Liver (tissue), 9 donors: Measurements from ENCODE around the gene SMIM13. TPM values are rescaled to one million over a fixed set of nuclear protein-coding genes. Genes with fewer than 3 reads are reported as not detected.

ENCODE experiments used
- DNase-seq: peaks from one replicate; pipeline ENCODE4 v3.0.0-alpha.2; 2017; ENCODE audit warnings: low spot score
- H3K27ac ChIP-seq, 2 donors: one replicate each; pipeline ENCODE4 v1.7.0; 2013; ENCODE audit warnings: inconsistent platforms in 2 of 2, low read length in 2 of 2, control low read depth in 1 of 2, low read depth in 1 of 2, mild to moderate bottlenecking in 1 of 2
- H3K27me3 ChIP-seq, 4 donors: one replicate each; pipeline versions ENCODE4 v1.6.1 to v1.7.0; 2013; ENCODE audit warnings: low read length in 3 of 4, inconsistent platforms in 1 of 4, mild to moderate bottlenecking in 1 of 4, moderate library complexity in 1 of 4; ENCODE audit not compliant: control insufficient read depth in 4 of 4, insufficient read depth in 4 of 4
- H3K36me3 ChIP-seq, 4 donors: one replicate each; pipeline versions ENCODE4 v1.6.1 to v1.7.0; 2013; ENCODE audit warnings: low read length in 3 of 4, mild to moderate bottlenecking in 3 of 4, low read depth in 1 of 4, moderate library complexity in 1 of 4; ENCODE audit not compliant: control insufficient read depth in 4 of 4, insufficient read depth in 3 of 4
- H3K4me1 ChIP-seq, 4 donors: one replicate each; pipeline versions ENCODE4 v1.6.1 to v1.7.0; 2013; ENCODE audit warnings: low read length in 3 of 4, mild to moderate bottlenecking in 3 of 4, moderate library complexity in 1 of 4; ENCODE audit not compliant: control insufficient read depth in 4 of 4, insufficient read depth in 4 of 4
- H3K4me3 ChIP-seq, 3 donors: one replicate each; pipeline versions ENCODE4 v1.6.1 to v1.7.0; 2013; ENCODE audit warnings: low read length in 3 of 3, control low read depth in 1 of 3, low read depth in 1 of 3, mild to moderate bottlenecking in 1 of 3
- H3K9ac ChIP-seq, 2 donors: one replicate each; pipeline ENCODE4 v1.7.0; 2013; ENCODE audit warnings: low read length in 2 of 2, mild to moderate bottlenecking in 2 of 2, moderate library complexity in 2 of 2, control low read depth in 1 of 2, low read depth in 1 of 2
- H3K9me3 ChIP-seq, 4 donors: one replicate each; pipeline versions ENCODE4 v1.6.1 to v1.7.0; 2013; ENCODE audit warnings: low read length in 3 of 4; ENCODE audit not compliant: control insufficient read depth in 4 of 4
- EGR1 ChIP-seq, 2 donors: IDR thresholded peaks; 2 replicates each; pipeline ENCODE4 v1.6.1; 2016 to 2018; ENCODE audit warnings: antibody characterized with exemption in 2 of 2, low read depth in 2 of 2
- FOXA1 ChIP-seq: IDR thresholded peaks from 2 replicates; pipeline ENCODE4 v1.6.1; 2016; ENCODE audit warnings: antibody characterized with exemption
- FOXA2 ChIP-seq: IDR thresholded peaks from 2 replicates; pipeline ENCODE4 v1.6.1; 2016; ENCODE audit warnings: antibody characterized with exemption
- GABPA ChIP-seq, 2 donors: IDR thresholded peaks in 1 of 2; conservative IDR thresholded peaks in 1 of 2; 2 replicates each; pipeline ENCODE4 v1.6.1; 2016; ENCODE audit warnings: antibody characterized with exemption in 2 of 2, mild to moderate bottlenecking in 1 of 2, moderate library complexity in 1 of 2
- HNF4A ChIP-seq, 2 donors: conservative IDR thresholded peaks; 2 replicates each; pipeline ENCODE4 v1.6.1; 2016; ENCODE audit warnings: antibody characterized with exemption in 2 of 2, mild to moderate bottlenecking in 2 of 2
- HNF4G ChIP-seq: IDR thresholded peaks from 2 replicates; pipeline ENCODE4 v1.6.1; 2016; ENCODE audit warnings: antibody characterized with exemption
- JUND ChIP-seq, 2 donors: IDR thresholded peaks; 2 replicates each; pipeline ENCODE4 v1.6.1; 2016; ENCODE audit warnings: antibody characterized with exemption in 2 of 2
- NR2F2 ChIP-seq: IDR thresholded peaks from 2 replicates; pipeline ENCODE4 v1.6.1; 2016; ENCODE audit warnings: antibody characterized with exemption
- RAD21 ChIP-seq, 2 donors: IDR thresholded peaks; 2 replicates each; pipeline ENCODE4 v1.6.1; 2016; ENCODE audit warnings: antibody characterized with exemption in 2 of 2, mild to moderate bottlenecking in 2 of 2
- RXRA ChIP-seq, 2 donors: IDR thresholded peaks; 2 replicates each; pipeline ENCODE4 v1.6.1; 2017 to 2018; ENCODE audit warnings: antibody characterized with exemption in 2 of 2, mild to moderate bottlenecking in 1 of 2
- SP1 ChIP-seq: IDR thresholded peaks from 2 replicates; pipeline ENCODE4 v1.6.1; 2018; ENCODE audit warnings: antibody characterized with exemption, mild to moderate bottlenecking
- TAF1 ChIP-seq: conservative IDR thresholded peaks from 2 replicates; pipeline ENCODE4 v1.6.1; 2016; ENCODE audit warnings: antibody characterized with exemption, mild to moderate bottlenecking
- YY1 ChIP-seq: IDR thresholded peaks from 2 replicates; pipeline ENCODE4 v1.6.1; 2016; ENCODE audit warnings: antibody characterized with exemption, mild to moderate bottlenecking
- WGBS: extraction: QIAGEN DNeasy Blood & Tissue Kit; methylation state at CpG from one replicate; pipeline ENCODE4 v1.1.7; 2013; 5-methylcytosine and 5-hydroxymethylcytosine counted together
- polyA plus RNA-seq, 2 donors: library from polyadenylated mRNA; stranded (reverse) in 1 of 2; unstranded in 1 of 2; fragments of 200-250 nt in 1 of 2; fragments of >200 nt in 1 of 2; fragmentation: Nextera tagmentation in 1 of 2; extraction: Ambion mirVana in 1 of 2; gene quantifications; one replicate each; pipeline versions ENCODE4 v1.2.1 to v1.2.3, GENCODE V29; 2013 to 2015
- total RNA-seq, 2 donors: library from RNA; depleted of rRNA; stranded (reverse); fragments of >200 nt; gene quantifications; one replicate each; pipeline ENCODE4 v1.2.3, GENCODE V29; 2014
- TF ChIP-seq, protein P1 (sequence below): IDR thresholded peaks from 2 replicates; pipeline ENCODE4 v1.6.1; 2016; ENCODE audit warnings: antibody characterized with exemption
- TF ChIP-seq, protein P2 (sequence below): IDR thresholded peaks from 2 replicates; pipeline ENCODE4 v1.6.1; 2016; ENCODE audit warnings: antibody characterized with exemption
- TF ChIP-seq, protein P3 (sequence below): IDR thresholded peaks from 2 replicates; pipeline ENCODE4 v1.6.1; 2016; ENCODE audit warnings: antibody characterized with exemption
- TF ChIP-seq, protein P4 (sequence below): IDR thresholded peaks from 2 replicates; pipeline ENCODE4 v1.6.1; 2016; ENCODE audit warnings: antibody characterized with exemption, mild to moderate bottlenecking
- TF ChIP-seq, protein P5 (sequence below): fragments of 150-350 bp; IDR thresholded peaks from 2 replicates; pipeline ENCODE4 v1.5.1; 2017; ENCODE audit warnings: improper control_type of control experiment, low read depth, low read length; ENCODE audit not compliant: missing input control
- donor health status: healthy.
- donor health status: healthy.
- donor health status: healthy.
- donor health status: healthy.
- donor health status: healthy.

SMIM13 gene
- total and polyA plus RNA-seq, 4 donors, result 2.8 to 9.0 (median 5.8) TPM

DNA sequence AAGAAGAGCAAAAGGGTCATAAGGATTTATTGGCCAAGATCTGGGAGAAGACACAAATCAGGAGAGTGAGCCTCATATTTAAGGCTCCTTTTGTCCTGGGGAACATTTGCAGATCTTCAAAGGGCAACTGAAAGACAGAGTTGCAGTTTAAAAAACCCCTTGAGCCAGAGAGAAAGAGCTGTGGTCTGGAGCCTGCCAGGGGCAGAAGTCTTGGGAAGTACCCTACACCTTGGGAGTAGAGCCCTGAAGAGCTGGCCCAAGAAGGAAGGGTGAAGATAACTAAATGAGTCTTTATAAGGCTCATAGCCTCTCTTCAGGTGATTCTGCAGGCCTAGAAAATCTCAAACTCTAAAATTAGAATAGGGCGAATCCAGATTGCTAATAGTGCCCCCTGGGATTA is 57.9 kb downstream of the SMIM13 start:
- TF ChIP-seq YY1 (no peak), NR2F2 (no peak), RXRA (IDR thresholded peaks at IDR 0.05) (no peak), JUND (IDR thresholded peaks at IDR 0.05) (no peak), GABPA (IDR thresholded peaks at IDR 0.05 in 1 of 2, conservative IDR thresholded peaks at IDR 0.05 in 1 of 2) (no peak), SP1 (no peak), TAF1 (no peak), HNF4A (conservative IDR thresholded peaks at IDR 0.05) (no peak), FOXA1 (no peak), EGR1 (IDR thresholded peaks at IDR 0.05; ENCODE audit: low read depth in 2 of 2) (no peak), FOXA2 (no peak), HNF4G (no peak)
- TF ChIP-seq, protein P1, sequence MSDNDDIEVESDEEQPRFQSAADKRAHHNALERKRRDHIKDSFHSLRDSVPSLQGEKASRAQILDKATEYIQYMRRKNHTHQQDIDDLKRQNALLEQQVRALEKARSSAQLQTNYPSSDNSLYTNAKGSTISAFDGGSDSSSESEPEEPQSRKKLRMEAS, result no peak
- TF ChIP-seq, protein P2, sequence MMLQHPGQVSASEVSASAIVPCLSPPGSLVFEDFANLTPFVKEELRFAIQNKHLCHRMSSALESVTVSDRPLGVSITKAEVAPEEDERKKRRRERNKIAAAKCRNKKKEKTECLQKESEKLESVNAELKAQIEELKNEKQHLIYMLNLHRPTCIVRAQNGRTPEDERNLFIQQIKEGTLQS, result no peak
- TF ChIP-seq, protein P3, sequence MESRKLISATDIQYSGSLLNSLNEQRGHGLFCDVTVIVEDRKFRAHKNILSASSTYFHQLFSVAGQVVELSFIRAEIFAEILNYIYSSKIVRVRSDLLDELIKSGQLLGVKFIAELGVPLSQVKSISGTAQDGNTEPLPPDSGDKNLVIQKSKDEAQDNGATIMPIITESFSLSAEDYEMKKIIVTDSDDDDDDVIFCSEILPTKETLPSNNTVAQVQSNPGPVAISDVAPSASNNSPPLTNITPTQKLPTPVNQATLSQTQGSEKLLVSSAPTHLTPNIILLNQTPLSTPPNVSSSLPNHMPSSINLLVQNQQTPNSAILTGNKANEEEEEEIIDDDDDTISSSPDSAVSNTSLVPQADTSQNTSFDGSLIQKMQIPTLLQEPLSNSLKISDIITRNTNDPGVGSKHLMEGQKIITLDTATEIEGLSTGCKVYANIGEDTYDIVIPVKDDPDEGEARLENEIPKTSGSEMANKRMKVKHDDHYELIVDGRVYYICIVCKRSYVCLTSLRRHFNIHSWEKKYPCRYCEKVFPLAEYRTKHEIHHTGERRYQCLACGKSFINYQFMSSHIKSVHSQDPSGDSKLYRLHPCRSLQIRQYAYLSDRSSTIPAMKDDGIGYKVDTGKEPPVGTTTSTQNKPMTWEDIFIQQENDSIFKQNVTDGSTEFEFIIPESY, result no peak
- TF ChIP-seq, protein P4, sequence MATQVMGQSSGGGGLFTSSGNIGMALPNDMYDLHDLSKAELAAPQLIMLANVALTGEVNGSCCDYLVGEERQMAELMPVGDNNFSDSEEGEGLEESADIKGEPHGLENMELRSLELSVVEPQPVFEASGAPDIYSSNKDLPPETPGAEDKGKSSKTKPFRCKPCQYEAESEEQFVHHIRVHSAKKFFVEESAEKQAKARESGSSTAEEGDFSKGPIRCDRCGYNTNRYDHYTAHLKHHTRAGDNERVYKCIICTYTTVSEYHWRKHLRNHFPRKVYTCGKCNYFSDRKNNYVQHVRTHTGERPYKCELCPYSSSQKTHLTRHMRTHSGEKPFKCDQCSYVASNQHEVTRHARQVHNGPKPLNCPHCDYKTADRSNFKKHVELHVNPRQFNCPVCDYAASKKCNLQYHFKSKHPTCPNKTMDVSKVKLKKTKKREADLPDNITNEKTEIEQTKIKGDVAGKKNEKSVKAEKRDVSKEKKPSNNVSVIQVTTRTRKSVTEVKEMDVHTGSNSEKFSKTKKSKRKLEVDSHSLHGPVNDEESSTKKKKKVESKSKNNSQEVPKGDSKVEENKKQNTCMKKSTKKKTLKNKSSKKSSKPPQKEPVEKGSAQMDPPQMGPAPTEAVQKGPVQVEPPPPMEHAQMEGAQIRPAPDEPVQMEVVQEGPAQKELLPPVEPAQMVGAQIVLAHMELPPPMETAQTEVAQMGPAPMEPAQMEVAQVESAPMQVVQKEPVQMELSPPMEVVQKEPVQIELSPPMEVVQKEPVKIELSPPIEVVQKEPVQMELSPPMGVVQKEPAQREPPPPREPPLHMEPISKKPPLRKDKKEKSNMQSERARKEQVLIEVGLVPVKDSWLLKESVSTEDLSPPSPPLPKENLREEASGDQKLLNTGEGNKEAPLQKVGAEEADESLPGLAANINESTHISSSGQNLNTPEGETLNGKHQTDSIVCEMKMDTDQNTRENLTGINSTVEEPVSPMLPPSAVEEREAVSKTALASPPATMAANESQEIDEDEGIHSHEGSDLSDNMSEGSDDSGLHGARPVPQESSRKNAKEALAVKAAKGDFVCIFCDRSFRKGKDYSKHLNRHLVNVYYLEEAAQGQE, result no peak
- no peak overlapping the region for H3K9ac ChIP-seq
- no peak for DNase-seq

DNA sequence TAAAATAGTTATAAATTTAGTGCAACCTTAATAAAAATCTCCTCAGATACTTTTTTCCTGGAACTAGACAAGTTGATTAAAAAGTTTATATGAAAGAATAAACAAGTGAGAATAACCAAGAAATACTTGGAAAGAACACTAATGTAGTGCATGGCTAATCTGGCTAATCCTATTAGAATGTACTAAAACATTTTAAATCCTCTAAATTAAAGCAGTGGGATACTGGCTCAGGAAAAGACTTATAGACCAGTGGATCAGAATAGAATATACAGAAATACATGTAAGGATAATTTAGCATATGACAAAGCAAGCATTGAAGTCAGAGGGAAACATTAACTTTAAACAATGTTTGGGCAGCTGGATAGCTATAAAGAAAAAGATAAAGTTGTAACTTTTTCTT is 58.9 kb downstream of the SMIM13 start:
- no peak overlapping the region for H3K27ac ChIP-seq
- H3K9me3 ChIP-seq, result no peaks in the 10 kb centered on the region
- no peaks in the 10 kb centered on the region for H3K36me3 ChIP-seq
- no peaks in the 10 kb centered on the region for H3K27me3 ChIP-seq
- no peak overlapping the region for H3K9ac ChIP-seq
- DNase-seq, result no peak
- no peak overlapping the region for H3K4me3 ChIP-seq
- H3K4me1 ChIP-seq, result no peaks in the 10 kb centered on the region
- TF ChIP-seq, protein P5, sequence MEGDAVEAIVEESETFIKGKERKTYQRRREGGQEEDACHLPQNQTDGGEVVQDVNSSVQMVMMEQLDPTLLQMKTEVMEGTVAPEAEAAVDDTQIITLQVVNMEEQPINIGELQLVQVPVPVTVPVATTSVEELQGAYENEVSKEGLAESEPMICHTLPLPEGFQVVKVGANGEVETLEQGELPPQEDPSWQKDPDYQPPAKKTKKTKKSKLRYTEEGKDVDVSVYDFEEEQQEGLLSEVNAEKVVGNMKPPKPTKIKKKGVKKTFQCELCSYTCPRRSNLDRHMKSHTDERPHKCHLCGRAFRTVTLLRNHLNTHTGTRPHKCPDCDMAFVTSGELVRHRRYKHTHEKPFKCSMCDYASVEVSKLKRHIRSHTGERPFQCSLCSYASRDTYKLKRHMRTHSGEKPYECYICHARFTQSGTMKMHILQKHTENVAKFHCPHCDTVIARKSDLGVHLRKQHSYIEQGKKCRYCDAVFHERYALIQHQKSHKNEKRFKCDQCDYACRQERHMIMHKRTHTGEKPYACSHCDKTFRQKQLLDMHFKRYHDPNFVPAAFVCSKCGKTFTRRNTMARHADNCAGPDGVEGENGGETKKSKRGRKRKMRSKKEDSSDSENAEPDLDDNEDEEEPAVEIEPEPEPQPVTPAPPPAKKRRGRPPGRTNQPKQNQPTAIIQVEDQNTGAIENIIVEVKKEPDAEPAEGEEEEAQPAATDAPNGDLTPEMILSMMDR, result no peak
- TF ChIP-seq NR2F2 (no peak), YY1 (no peak), RAD21 (IDR thresholded peaks at IDR 0.05) (no peak), HNF4A (conservative IDR thresholded peaks at IDR 0.05) (no peak), FOXA1 (no peak), HNF4G (no peak), GABPA (IDR thresholded peaks at IDR 0.05 in 1 of 2, conservative IDR thresholded peaks at IDR 0.05 in 1 of 2) (no peak), EGR1 (IDR thresholded peaks at IDR 0.05; ENCODE audit: low read depth in 2 of 2) (no peak), SP1 (no peak), RXRA (IDR thresholded peaks at IDR 0.05) (no peak)
- TF ChIP-seq, protein P3, result no peak
- TF ChIP-seq, protein P2, result no peak
- TF ChIP-seq, protein P4, result no peak

More for the DNA sequence above, 57.9 kb downstream of the SMIM13 start:
- Histone ChIP-seq H3K4me1 (no peaks in the 10 kb centered on the region), H3K27ac (no peak overlapping the region), H3K27me3 (no peaks in the 10 kb centered on the region), H3K9me3 (no peaks in the 10 kb centered on the region), H3K4me3 (no peak overlapping the region), H3K36me3 (no peaks in the 10 kb centered on the region)
- 100% methylated on average over 1 of the region's 1 CpG for WGBS
